ENCODE measurements around the gene LPGAT1.
A peak's percentile ranks its signal among the peaks of the same experiment; 100 is the strongest.

Gene LPGAT1

GRCh38 chr1:211828584-211829342 is 1.8 kb downstream of the LPGAT1 start:
- peak; percentile 4 for DNase-seq (ENCODE audit: low spot score)

GRCh38 chr1:211827051-211827450 is 3.5 kb downstream of the LPGAT1 start:
- no peak for DNase-seq (ENCODE audit: low spot score)

- DNase-seq (ENCODE audit: low spot score) = peak; percentile 63
Measured at GRCh38 chr1:211825980-211826379, 4.6 kb downstream of the LPGAT1 start.

- DNase-seq (ENCODE audit: low spot score) = no peak
Measured at GRCh38 chr1:211822677-211823407, 7.7 kb downstream of the LPGAT1 start.

- DNase-seq (ENCODE audit: low spot score) = no peak
Measured at GRCh38 chr1:211816586-211816985, 14.0 kb downstream of the LPGAT1 start.

GRCh38 chr1:211814313-211814712 is 16.2 kb downstream of the LPGAT1 start:
- no peak for DNase-seq (ENCODE audit: low spot score)

- no peak for DNase-seq (ENCODE audit: low spot score)
Measured at GRCh38 chr1:211813590-211813989, 17.0 kb downstream of the LPGAT1 start.

- no peak for DNase-seq (ENCODE audit: low spot score)
Measured at GRCh38 chr1:211812584-211812983, 18.0 kb downstream of the LPGAT1 start.

GRCh38 chr1:211811848-211812247 is 18.7 kb downstream of the LPGAT1 start:
- DNase-seq (ENCODE audit: low spot score) = no peak

GRCh38 chr1:211811126-211811525 is 19.4 kb downstream of the LPGAT1 start:
- DNase-seq (ENCODE audit: low spot score) = no peak

GRCh38 chr1:211808475-211808874 is 22.1 kb downstream of the LPGAT1 start:
- no peak for DNase-seq (ENCODE audit: low spot score)

GRCh38 chr1:211804915-211805314 is 25.6 kb downstream of the LPGAT1 start:
- no peak for DNase-seq (ENCODE audit: low spot score)

- peak; percentile 13 for DNase-seq (ENCODE audit: low spot score)
Measured at GRCh38 chr1:211800925-211801607, 29.5 kb downstream of the LPGAT1 start.

- no peak for DNase-seq (ENCODE audit: low spot score)
Measured at GRCh38 chr1:211797994-211798393, 32.6 kb downstream of the LPGAT1 start.

- DNase-seq (ENCODE audit: low spot score) = no peak
Measured at GRCh38 chr1:211791979-211792378, 38.6 kb downstream of the LPGAT1 start.

- no peak for DNase-seq (ENCODE audit: low spot score)
Measured at GRCh38 chr1:211789641-211790464, 40.7 kb downstream of the LPGAT1 start.

GRCh38 chr1:211788626-211789025 is 41.9 kb downstream of the LPGAT1 start:
- no peak for DNase-seq (ENCODE audit: low spot score)

GRCh38 chr1:211783897-211784296 is 46.7 kb downstream of the LPGAT1 start:
- peak; percentile 6 for DNase-seq (ENCODE audit: low spot score)

GRCh38 chr1:211783266-211783665 is 47.3 kb downstream of the LPGAT1 start:
- DNase-seq (ENCODE audit: low spot score) = no peak

- no peak for DNase-seq (ENCODE audit: low spot score)
Measured at GRCh38 chr1:211781260-211781659, 49.3 kb downstream of the LPGAT1 start.

GRCh38 chr1:211775170-211775569 is 55.4 kb downstream of the LPGAT1 start:
- no peak for DNase-seq (ENCODE audit: low spot score)

GRCh38 chr1:211764701-211765100 is 65.9 kb downstream of the LPGAT1 start:
- no peak for DNase-seq (ENCODE audit: low spot score)

All from kidney tubule cell (primary cell).